Measurements from ENCODE around the gene CAV2.

Gene CAV2

DNA sequence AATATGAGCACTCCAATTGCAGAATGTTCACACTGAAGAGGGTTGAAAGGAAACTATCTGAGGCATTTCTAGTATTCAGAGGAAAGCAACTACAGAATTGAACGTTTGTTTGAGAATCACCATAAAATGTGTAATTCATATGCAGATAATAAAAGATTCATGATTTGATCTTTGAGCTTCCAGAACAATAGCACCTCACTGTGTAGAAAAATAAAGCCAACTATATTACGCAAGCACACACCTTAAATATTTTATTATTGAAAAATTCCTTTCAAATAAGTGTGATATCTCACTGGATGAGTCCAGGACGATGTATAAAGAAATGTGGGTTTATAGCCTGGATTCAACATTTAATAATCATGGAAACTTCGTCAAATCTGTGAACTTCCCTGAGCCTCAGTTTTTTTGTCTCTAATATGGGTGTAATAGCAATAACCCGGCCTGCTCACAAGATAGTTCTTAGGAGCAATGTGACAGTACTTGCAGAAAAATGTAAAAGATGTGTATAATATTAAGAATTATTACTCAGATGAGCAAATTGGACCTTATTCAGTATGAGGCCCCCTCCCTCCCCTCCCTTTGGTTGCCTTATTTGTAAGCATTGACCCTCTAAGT, 11.5 kb upstream of the CAV2 start:
- TF ChIP-seq, protein P1, sequence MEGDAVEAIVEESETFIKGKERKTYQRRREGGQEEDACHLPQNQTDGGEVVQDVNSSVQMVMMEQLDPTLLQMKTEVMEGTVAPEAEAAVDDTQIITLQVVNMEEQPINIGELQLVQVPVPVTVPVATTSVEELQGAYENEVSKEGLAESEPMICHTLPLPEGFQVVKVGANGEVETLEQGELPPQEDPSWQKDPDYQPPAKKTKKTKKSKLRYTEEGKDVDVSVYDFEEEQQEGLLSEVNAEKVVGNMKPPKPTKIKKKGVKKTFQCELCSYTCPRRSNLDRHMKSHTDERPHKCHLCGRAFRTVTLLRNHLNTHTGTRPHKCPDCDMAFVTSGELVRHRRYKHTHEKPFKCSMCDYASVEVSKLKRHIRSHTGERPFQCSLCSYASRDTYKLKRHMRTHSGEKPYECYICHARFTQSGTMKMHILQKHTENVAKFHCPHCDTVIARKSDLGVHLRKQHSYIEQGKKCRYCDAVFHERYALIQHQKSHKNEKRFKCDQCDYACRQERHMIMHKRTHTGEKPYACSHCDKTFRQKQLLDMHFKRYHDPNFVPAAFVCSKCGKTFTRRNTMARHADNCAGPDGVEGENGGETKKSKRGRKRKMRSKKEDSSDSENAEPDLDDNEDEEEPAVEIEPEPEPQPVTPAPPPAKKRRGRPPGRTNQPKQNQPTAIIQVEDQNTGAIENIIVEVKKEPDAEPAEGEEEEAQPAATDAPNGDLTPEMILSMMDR (conservative IDR thresholded peaks at IDR 0.05): no peak
- no peak overlapping the region for H3K27ac ChIP-seq

DNA sequence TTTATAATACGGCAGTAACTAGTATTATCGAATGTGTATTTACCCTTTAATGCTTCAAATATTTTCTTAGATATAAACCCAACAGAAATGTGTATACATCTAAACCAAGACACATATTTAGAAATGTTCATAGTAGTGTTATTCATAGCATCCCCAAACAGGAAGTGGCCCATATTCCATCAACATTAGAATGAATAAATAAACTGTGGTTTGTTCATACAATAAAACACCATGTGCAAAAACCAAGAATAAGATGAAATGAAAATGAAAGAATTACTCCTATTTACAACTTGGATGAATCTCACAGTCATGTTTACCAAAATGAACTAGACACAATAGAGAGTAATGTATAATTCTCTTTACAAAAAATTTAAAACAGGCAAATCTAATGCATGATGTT, 9.2 kb upstream of the CAV2 start:
- TF ChIP-seq, protein P1 (conservative IDR thresholded peaks at IDR 0.05): no peak

DNA sequence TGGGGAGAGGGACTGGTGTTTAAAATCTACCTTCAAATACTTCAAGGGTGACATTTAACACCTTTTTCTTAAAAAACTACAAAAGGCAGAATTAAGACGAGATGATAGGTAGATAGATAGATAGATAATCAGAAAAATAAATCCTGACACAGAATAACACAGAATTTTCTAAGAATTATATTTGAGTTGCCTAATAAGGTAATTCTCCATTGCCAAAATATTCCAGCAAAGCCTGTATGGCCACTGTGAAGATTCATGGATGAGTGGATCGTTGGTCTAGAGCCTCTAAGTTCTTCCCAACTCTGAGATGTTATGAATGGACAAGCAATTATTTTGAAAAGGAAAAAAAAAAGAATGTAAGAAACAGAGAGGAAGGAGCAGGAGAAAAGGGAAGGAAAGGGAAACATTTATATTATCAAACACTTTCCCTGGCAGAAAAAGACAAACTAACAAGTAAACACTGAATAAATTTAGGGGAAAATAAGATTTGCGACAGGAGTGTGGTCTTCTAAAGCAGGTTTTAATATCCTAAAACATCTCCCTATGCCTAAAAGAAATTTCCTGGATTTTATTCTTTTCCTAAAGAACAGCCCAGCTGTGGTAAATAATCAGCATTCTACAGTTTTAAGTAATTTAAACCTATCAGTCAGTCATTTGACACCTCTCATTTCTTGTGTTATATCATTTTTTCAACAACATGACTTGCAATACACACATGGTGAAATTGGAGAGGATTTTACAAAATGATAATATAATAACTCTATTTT, 7.5 kb upstream of the CAV2 start:
- TF ChIP-seq, protein P1 (conservative IDR thresholded peaks at IDR 0.05): no peak
- H3K27ac ChIP-seq: no peak overlapping the region

More for the DNA sequence above, 9.2 kb upstream of the CAV2 start:
- H3K27ac ChIP-seq: no peak overlapping the region

DNA sequence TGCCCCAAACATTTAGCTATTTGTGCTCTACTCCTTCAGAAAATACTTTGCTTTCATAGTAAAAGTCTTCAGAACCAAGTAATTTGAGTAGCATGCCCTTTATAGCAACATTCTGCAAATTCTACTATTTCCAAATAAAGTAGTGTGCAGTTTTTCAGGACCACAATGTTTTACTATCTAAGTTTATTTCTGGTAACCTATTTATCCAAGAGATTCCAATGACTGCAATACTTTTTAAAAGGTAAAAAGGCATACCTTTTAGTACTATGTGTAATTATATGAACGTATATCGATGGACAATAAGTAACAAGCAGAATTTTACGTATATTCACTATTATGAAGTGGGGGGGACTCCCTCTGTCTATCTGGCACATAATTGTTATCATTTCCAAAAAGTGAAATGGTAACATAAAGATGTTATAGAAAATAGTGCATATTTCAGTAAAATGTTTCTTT, 6.9 kb upstream of the CAV2 start:
- H3K27ac ChIP-seq: no peak overlapping the region
- TF ChIP-seq, protein P1 (conservative IDR thresholded peaks at IDR 0.05): no peak

DNA sequence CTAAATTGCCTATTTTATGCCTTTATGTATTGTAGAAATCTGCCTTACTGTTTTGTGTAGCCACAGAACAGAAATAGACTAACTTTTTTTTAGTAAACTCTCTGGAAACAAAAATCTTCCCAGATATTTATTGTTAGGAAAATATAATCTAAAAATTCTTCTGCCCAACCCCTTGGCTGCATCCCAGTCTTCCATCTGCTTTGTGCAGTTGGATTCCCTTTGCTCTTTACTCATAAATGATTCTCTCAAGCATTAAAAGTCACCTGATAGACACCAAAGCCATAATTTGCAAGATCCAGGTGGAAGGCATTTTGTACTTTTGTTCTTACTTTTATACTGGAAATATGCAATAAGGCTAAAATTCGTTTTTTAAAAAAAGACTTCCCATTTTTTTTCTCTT, 6.1 kb upstream of the CAV2 start:
- TF ChIP-seq, protein P1 (conservative IDR thresholded peaks at IDR 0.05): no peak
- no peak overlapping the region for H3K27ac ChIP-seq

DNA sequence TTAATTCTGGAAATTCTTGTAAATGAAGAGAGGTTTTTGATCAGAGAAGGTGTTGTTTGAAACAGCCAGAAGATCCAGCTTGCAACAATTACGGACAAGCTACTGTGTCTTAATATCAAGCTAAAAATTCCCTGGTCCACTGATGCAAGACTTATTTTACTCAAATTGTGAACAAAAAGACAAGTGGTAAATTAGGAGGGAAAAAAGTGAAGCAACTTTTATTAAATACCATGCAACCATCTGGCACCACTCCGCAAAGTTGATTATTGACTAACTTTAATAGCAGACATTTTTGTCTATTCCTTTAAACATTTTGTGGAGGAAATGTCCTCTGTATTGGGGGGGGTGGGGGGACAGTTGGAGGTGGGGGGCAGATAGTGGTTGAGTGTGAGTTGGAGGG, 5.1 kb upstream of the CAV2 start:
- no peak overlapping the region for H3K27ac ChIP-seq
- TF ChIP-seq, protein P1 (conservative IDR thresholded peaks at IDR 0.05): no peak

DNA sequence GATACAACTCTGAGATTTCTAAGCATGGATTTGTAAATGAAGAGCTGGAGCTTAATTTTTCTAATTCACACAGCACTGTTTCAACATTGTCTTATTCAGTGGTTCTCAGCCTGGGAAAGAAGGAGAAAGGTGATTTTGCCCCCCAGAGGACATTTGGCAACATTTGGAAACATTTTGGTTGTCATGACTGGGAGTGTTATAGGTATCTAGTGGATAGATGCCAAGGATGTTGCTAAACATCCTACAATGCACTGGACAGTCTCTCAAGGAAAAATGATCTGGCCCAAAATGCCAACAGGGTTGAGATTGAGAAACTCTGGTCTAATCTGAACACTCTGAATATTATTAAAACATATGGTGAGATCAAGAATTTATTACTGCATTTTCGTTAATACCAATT, 3.8 kb upstream of the CAV2 start:
- no peak overlapping the region for H3K27ac ChIP-seq
- TF ChIP-seq, protein P1 (conservative IDR thresholded peaks at IDR 0.05): no peak

All from VCaP (cell line).